BLaER1 (cell line): ENCODE measurements around the gene LCMT2.
A peak's percentile ranks its signal among the peaks of the same experiment; 100 is the strongest.

ENCODE experiments used
- H3K27ac ChIP-seq: shearing (Covaris generic); formaldehyde crosslinking; 2 replicates; pipeline ENCODE4 v1.8.1; 2022
- H3K27me3 ChIP-seq: shearing (Covaris generic); formaldehyde crosslinking; 2 replicates; pipeline ENCODE4 v1.8.1; 2022
- H3K36me3 ChIP-seq: shearing (Covaris generic); formaldehyde crosslinking; 2 replicates; pipeline ENCODE4 v1.8.1; 2022
- H3K4me1 ChIP-seq: shearing (Covaris generic); formaldehyde crosslinking; 2 replicates; pipeline ENCODE4 v1.8.1; 2022
- H3K4me2 ChIP-seq: shearing (Covaris generic); formaldehyde crosslinking; 2 replicates; pipeline ENCODE4 v1.8.1; 2022
- H3K4me3 ChIP-seq: shearing (Covaris generic); formaldehyde crosslinking; 2 replicates; pipeline ENCODE4 v1.8.1; 2022
- H3K9ac ChIP-seq: shearing (Covaris generic); formaldehyde crosslinking; 2 replicates; pipeline ENCODE4 v1.8.1; 2022
- H3K9me3 ChIP-seq: shearing (Covaris generic); formaldehyde crosslinking; 2 replicates; pipeline ENCODE4 v1.8.1; 2022
- H4K20me1 ChIP-seq: shearing (Covaris generic); formaldehyde crosslinking; 2 replicates; pipeline ENCODE4 v1.8.1; 2022
- Cebpa-rat ChIP-seq: shearing (Covaris generic); IDR thresholded peaks from 2 replicates; pipeline ENCODE4 v1.8.1; 2022

LCMT2 gene

GRCh38 chr15:43329960-43330779, at the start of gene LCMT2:
Gene LCMT2 (minus strand): TSS chr15:43330573. CDS start chr15:43330489, 84 bp downstream.
- peak within 1 kb of the TSS; percentile 98 for H3K4me2 ChIP-seq
- peaks cover 17% of the 10 kb centered on the region for H3K36me3 ChIP-seq
- H3K27me3 ChIP-seq = no peaks in the 10 kb centered on the region
- H3K4me1 ChIP-seq = peaks cover 28% of the 10 kb centered on the region
- H3K9me3 ChIP-seq = peaks cover 15% of the 10 kb centered on the region
- H4K20me1 ChIP-seq = no peaks in the 10 kb centered on the region
- peak within 1 kb of the TSS; percentile 81 for H3K9ac ChIP-seq
- TF ChIP-seq Cebpa-rat = no peak
- peak within 1 kb of the TSS; percentile 77 for H3K4me3 ChIP-seq
- H3K27ac ChIP-seq = peak within 1 kb of the TSS; percentile 90

GRCh38 chr15:43378601-43379000, 48.2 kb upstream of the LCMT2 start:
- Histone ChIP-seq H3K4me3 (no peak overlapping the region), H3K27ac (no peak overlapping the region), H3K4me2 (no peak overlapping the region), H3K9ac (no peak overlapping the region), H4K20me1 (peaks cover 12% of the 10 kb centered on the region; the same call in 1 of the 2 replicates), H3K4me1 (peaks cover 8% of the 10 kb centered on the region), H3K9me3 (peaks cover 3% of the 10 kb centered on the region; the same call in 1 of the 2 replicates), H3K36me3 (peaks cover 91% of the 10 kb centered on the region), H3K27me3 (no peaks in the 10 kb centered on the region)
- TF ChIP-seq Cebpa-rat = no peak

- Histone ChIP-seq H4K20me1 (peaks cover 12% of the 10 kb centered on the region; the same call in 1 of the 2 replicates), H3K36me3 (peaks cover 70% of the 10 kb centered on the region), H3K27me3 (no peaks in the 10 kb centered on the region), H3K9ac (no peak overlapping the region), H3K4me1 (peaks cover 25% of the 10 kb centered on the region), H3K4me2 (peak overlapping the region; percentile 39), H3K27ac (no peak overlapping the region), H3K4me3 (no peak overlapping the region), H3K9me3 (peaks cover 3% of the 10 kb centered on the region; the same call in 1 of the 2 replicates)
- TF ChIP-seq Cebpa-rat = no peak
Measured at GRCh38 chr15:43376017-43376705, 45.8 kb upstream of the LCMT2 start.

GRCh38 chr15:43370975-43371974, 40.9 kb upstream of the LCMT2 start, which contains the start of the genes TUBGCP4 and ZSCAN29:
Gene TUBGCP4 (plus strand): TSS chr15:43371101. CDS start chr15:43371355, 254 bp downstream.
Gene ZSCAN29 (minus strand): TSS chr15:43371043. CDS start chr15:43369913, 1,130 bp downstream.
- peak within 1 kb of the TSS; percentile 84 for H3K4me3 ChIP-seq
- no peak for TF ChIP-seq Cebpa-rat
- H3K9ac ChIP-seq = peak within 1 kb of the TSS; percentile 94
- H4K20me1 ChIP-seq = peaks cover 12% of the 10 kb centered on the region; the same call in 1 of the 2 replicates
- peaks cover 32% of the 10 kb centered on the region for H3K9me3 ChIP-seq
- peak within 1 kb of the TSS; percentile 94 for H3K27ac ChIP-seq
- H3K27me3 ChIP-seq = no peaks in the 10 kb centered on the region
- peak within 1 kb of the TSS; percentile 87 for H3K4me2 ChIP-seq
- H3K36me3 ChIP-seq = peaks cover 56% of the 10 kb centered on the region
- peaks cover 42% of the 10 kb centered on the region for H3K4me1 ChIP-seq

- Histone ChIP-seq H4K20me1 (peaks cover 12% of the 10 kb centered on the region; the same call in 1 of the 2 replicates), H3K4me3 (peak overlapping the region; percentile 84), H3K27ac (peak overlapping the region; percentile 94), H3K36me3 (peaks cover 57% of the 10 kb centered on the region), H3K4me2 (peak overlapping the region; percentile 87), H3K27me3 (no peaks in the 10 kb centered on the region), H3K9ac (peak overlapping the region; percentile 94), H3K4me1 (peaks cover 35% of the 10 kb centered on the region), H3K9me3 (peaks cover 41% of the 10 kb centered on the region)
- TF ChIP-seq Cebpa-rat = no peak
Measured at GRCh38 chr15:43370310-43370974, 40.1 kb upstream of the LCMT2 start.

- Histone ChIP-seq H3K27me3 (no peaks in the 10 kb centered on the region), H3K9ac (no peak overlapping the region), H3K4me3 (peak overlapping the region; percentile 39), H3K27ac (no peak overlapping the region), H3K9me3 (peaks cover 97% of the 10 kb centered on the region), H4K20me1 (no peaks in the 10 kb centered on the region), H3K36me3 (peaks cover 100% of the 10 kb centered on the region), H3K4me2 (no peak overlapping the region), H3K4me1 (no peaks in the 10 kb centered on the region; the same call in 1 of the 2 replicates)
- no peak for TF ChIP-seq Cebpa-rat
Measured at GRCh38 chr15:43361313-43361903, 31.0 kb upstream of the LCMT2 start.

- TF ChIP-seq Cebpa-rat = no peak
- no peaks in the 10 kb centered on the region; the same call in 1 of the 2 replicates for H3K4me1 ChIP-seq
- H3K27me3 ChIP-seq = no peaks in the 10 kb centered on the region
- peak overlapping the region; percentile 39 for H3K4me3 ChIP-seq
- peaks cover 91% of the 10 kb centered on the region for H3K9me3 ChIP-seq
- H3K9ac ChIP-seq = no peak overlapping the region
- H4K20me1 ChIP-seq = no peaks in the 10 kb centered on the region
- H3K36me3 ChIP-seq = peaks cover 96% of the 10 kb centered on the region
- H3K4me2 ChIP-seq = no peak overlapping the region
- no peak overlapping the region for H3K27ac ChIP-seq
Measured at GRCh38 chr15:43360821-43361220, 30.4 kb upstream of the LCMT2 start.

- peaks cover 24% of the 10 kb centered on the region for H3K36me3 ChIP-seq
- no peak overlapping the region for H3K27ac ChIP-seq
- peaks cover 23% of the 10 kb centered on the region for H3K4me1 ChIP-seq
- H3K9me3 ChIP-seq = peaks cover 11% of the 10 kb centered on the region
- H4K20me1 ChIP-seq = no peaks in the 10 kb centered on the region
- no peak overlapping the region for H3K4me3 ChIP-seq
- H3K27me3 ChIP-seq = no peaks in the 10 kb centered on the region
- no peak overlapping the region; the same call in 1 of the 2 replicates for H3K4me2 ChIP-seq
- no peak for TF ChIP-seq Cebpa-rat
- no peak overlapping the region for H3K9ac ChIP-seq
Measured at GRCh38 chr15:43352693-43353382, 22.5 kb upstream of the LCMT2 start.
